MCF 10A (cell line): ENCODE measurements around the gene NOL6. TPM values are rescaled to one million over a fixed set of nuclear protein-coding genes. Genes with fewer than 3 reads are reported as not detected.

Experiments used
- BruUV-seq: library from RNA; stranded (reverse); fragments of 400-500 nt; replicated peaks from 2 replicates; lab custom pipeline; 2021; lab: Mats Ljungman, UMichigan
- CTCF ChIA-PET: fragments of 300-600 bp; sonication (Branson Sonifier 250); formaldehyde crosslinking; extraction: SDS; loops from one replicate; lab custom pipeline; 2021; ENCODE audit warnings: antibody characterized with exemption, inconsistent platforms; lab: Yijun Ruan, JAX
- POLR2A ChIA-PET: fragments of 300-600, 350-650 bp; sonication (Branson Sonifier 250); formaldehyde crosslinking; extraction: SDS; loops from one replicate; lab custom pipeline; 2020; ENCODE audit warnings: antibody characterized with exemption, inconsistent platforms; lab: Yijun Ruan, JAX
- DNase-seq: peaks from one replicate; pipeline ENCODE4 v3.0.0-alpha.2; 2018; ENCODE audit not compliant: unreplicated experiment
- H3K27ac Mint-ChIP-seq: one replicate; pipeline ENCODE4 v1.8.0; 2022; ENCODE audit warnings: mild to moderate bottlenecking, low read depth, mixed read lengths; ENCODE audit not compliant: unreplicated experiment
- H3K27me3 Mint-ChIP-seq: one replicate; pipeline ENCODE4 v1.8.0; 2022; ENCODE audit warnings: mixed read lengths; ENCODE audit not compliant: insufficient read depth, unreplicated experiment
- H3K36me3 Mint-ChIP-seq: one replicate; pipeline ENCODE4 v1.8.0; 2022; ENCODE audit warnings: mild to moderate bottlenecking, moderate library complexity, mixed read lengths; ENCODE audit not compliant: insufficient read depth, unreplicated experiment
- H3K4me1 Mint-ChIP-seq: one replicate; pipeline ENCODE4 v1.8.0; 2022; ENCODE audit warnings: mixed read lengths; ENCODE audit not compliant: insufficient read depth, unreplicated experiment
- H3K4me3 Mint-ChIP-seq: one replicate; pipeline ENCODE4 v1.8.0; 2022; ENCODE audit warnings: mild to moderate bottlenecking, moderate library complexity, mixed read lengths; ENCODE audit not compliant: unreplicated experiment
- H3K9me3 Mint-ChIP-seq: one replicate; pipeline ENCODE4 v1.8.0; 2022; ENCODE audit warnings: mixed read lengths; ENCODE audit not compliant: unreplicated experiment
- intact Hi-C: fragments of 100-400 bp; cut with micrococcal nuclease; formaldehyde crosslinking; loops from 2 replicates; pipeline ENCODE4 v1.14.1; 2022
- total RNA-seq: library from RNA; stranded (reverse); gene quantifications from 2 replicates; pipeline ENCODE4 v1.2.3, GENCODE V29; 2022
- TF ChIP-seq, protein P1 (sequence below): fragments of 200-600 bp; IDR thresholded peaks from one replicate; pipeline ENCODE4 v1.8.0; 2022; ENCODE audit warnings: antibody characterized with exemption, mild to moderate bottlenecking; ENCODE audit not compliant: unreplicated experiment

NOL6 gene
- total RNA-seq, 1 experiment from 2014 or later, result 48.6 TPM

GRCh38 chr9:33472881-33473615 is 676 bp downstream of the NOL6 start:
- Mint-ChIP-seq H3K27ac (peak overlapping the region; percentile 89), H3K9me3 (no peaks in the 10 kb centered on the region), H3K27me3 (no peaks in the 10 kb centered on the region), H3K4me1 (peaks cover 10% of the 10 kb centered on the region), H3K36me3 (peaks cover 42% of the 10 kb centered on the region), H3K4me3 (peak overlapping the region; percentile 97)
- no peak for DNase-seq
- TSS peak; percentile 73 for BruUV-seq
- intact Hi-C loops, result loop anchor here (2.0 kb wide), 1 partner anchor 50 kb away; no protein-coding TSS in a partner anchor
- POLR2A ChIA-PET, result interaction anchor here (0.8 to 2.6 kb wide), 35 partner anchors 12 to 312 kb away, joined by 3 to 21 read pairs (median 5); partner anchors contain the start of genes ANKRD18B, AQP3, BAG1 and CHMP5
- TF ChIP-seq, protein P1, sequence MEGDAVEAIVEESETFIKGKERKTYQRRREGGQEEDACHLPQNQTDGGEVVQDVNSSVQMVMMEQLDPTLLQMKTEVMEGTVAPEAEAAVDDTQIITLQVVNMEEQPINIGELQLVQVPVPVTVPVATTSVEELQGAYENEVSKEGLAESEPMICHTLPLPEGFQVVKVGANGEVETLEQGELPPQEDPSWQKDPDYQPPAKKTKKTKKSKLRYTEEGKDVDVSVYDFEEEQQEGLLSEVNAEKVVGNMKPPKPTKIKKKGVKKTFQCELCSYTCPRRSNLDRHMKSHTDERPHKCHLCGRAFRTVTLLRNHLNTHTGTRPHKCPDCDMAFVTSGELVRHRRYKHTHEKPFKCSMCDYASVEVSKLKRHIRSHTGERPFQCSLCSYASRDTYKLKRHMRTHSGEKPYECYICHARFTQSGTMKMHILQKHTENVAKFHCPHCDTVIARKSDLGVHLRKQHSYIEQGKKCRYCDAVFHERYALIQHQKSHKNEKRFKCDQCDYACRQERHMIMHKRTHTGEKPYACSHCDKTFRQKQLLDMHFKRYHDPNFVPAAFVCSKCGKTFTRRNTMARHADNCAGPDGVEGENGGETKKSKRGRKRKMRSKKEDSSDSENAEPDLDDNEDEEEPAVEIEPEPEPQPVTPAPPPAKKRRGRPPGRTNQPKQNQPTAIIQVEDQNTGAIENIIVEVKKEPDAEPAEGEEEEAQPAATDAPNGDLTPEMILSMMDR, result no peak
- CTCF ChIA-PET, result interaction anchor here (0.6 to 3.8 kb wide), 18 partner anchors 9 to 364 kb away, joined by 3 to 33 read pairs (median 4); partner anchors contain the start of genes ANKRD18B, AQP3 and AQP7

- ChIA-PET CTCF (interaction anchor here (0.6 to 3.8 kb wide), 14 partner anchors 8 to 363 kb away, joined by 3 to 33 read pairs (median 4); partner anchors contain the start of genes ANKRD18B, AQP3 and AQP7), POLR2A (interaction anchor here (0.8 to 2.6 kb wide), 6 partner anchors 12 to 182 kb away, joined by 3 to 21 read pairs (median 6); partner anchors contain the start of genes ANKRD18B and NFX1)
- peak overlapping the region; percentile 89 for H3K27ac Mint-ChIP-seq
- no peaks in the 10 kb centered on the region for H3K27me3 Mint-ChIP-seq
- DNase-seq, result no peak
- BruUV-seq, result no TSS peak
- peaks cover 10% of the 10 kb centered on the region for H3K4me1 Mint-ChIP-seq
- no peaks in the 10 kb centered on the region for H3K9me3 Mint-ChIP-seq
- TF ChIP-seq, protein P1, result no peak
- intact Hi-C loops, result loop anchor here (2.0 kb wide), 1 partner anchor 50 kb away; no protein-coding TSS in a partner anchor
- H3K4me3 Mint-ChIP-seq, result peak overlapping the region; percentile 97
- peaks cover 42% of the 10 kb centered on the region for H3K36me3 Mint-ChIP-seq
Observed at GRCh38 chr9:33472171-33472880, 1.4 kb downstream of the NOL6 start.

- intact Hi-C loops, result no loop called here
- H3K36me3 Mint-ChIP-seq, result peaks cover 39% of the 10 kb centered on the region
- TF ChIP-seq, protein P1, result no peak
- BruUV-seq, result no TSS peak
- ChIA-PET CTCF (interaction anchor here (1.3 to 3.8 kb wide), 5 partner anchors 18 to 242 kb away, joined by 4 to 33 read pairs (median 8); partner anchors contain the start of gene AQP3), POLR2A (interaction anchor here (0.5 kb wide), 1 partner anchor 219 kb away, joined by 3 read pairs; no protein-coding TSS in a partner anchor)
- no peaks in the 10 kb centered on the region for H3K9me3 Mint-ChIP-seq
- H3K4me1 Mint-ChIP-seq, result peaks cover 10% of the 10 kb centered on the region
- H3K27ac Mint-ChIP-seq, result peak overlapping the region; percentile 89
- H3K4me3 Mint-ChIP-seq, result no peak overlapping the region
- H3K27me3 Mint-ChIP-seq, result no peaks in the 10 kb centered on the region
- no peak for DNase-seq
Observed at GRCh38 chr9:33471361-33471760, 2.4 kb downstream of the NOL6 start.
